Middle frontal gyrus (tissue), 1 donor: ENCODE measurements around the gene RAB1B.
"Not testable (repeated sequence)": the region's sequence is repeated elsewhere in the genome, so short reads cannot be mapped to it uniquely, and the experiment has no call there.

Experiments used
- DNase-seq: peaks from one replicate; pipeline ENCODE4 v3.0.0-alpha.2; 2015; ENCODE audit warnings: low spot score; ENCODE audit errors: extremely low spot score

Gene RAB1B

DNA sequence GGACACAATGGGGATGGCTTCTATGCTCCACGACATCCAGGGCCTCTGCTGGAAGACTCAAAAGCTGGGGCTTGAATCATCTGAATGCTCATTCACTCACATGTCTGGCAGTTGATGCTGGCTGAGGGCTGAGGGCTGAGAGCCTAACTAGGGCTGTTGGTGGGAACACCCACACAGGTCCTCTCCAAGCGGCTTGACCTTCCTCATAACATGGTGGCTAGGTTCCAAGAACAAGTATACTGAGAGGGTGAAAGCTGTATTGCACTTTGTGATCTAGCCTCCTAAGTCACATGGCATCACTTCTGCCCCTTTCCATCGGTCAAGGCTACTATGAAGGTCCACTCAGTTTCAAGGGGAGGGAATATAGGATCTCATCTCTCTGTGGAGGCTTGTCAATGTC lies 30.7 kb downstream of the RAB1B start:
- no peak for DNase-seq

- DNase-seq, result no peak
These were observed 34.2 kb downstream of the RAB1B start for GRCh38 chr11:66302656-66303055.

- no peak for DNase-seq
These were observed 41.0 kb downstream of the RAB1B start for GRCh38 chr11:66309475-66309874.

- DNase-seq, result no peak
These were observed 41.9 kb downstream of the RAB1B start for GRCh38 chr11:66310324-66310723.

DNA sequence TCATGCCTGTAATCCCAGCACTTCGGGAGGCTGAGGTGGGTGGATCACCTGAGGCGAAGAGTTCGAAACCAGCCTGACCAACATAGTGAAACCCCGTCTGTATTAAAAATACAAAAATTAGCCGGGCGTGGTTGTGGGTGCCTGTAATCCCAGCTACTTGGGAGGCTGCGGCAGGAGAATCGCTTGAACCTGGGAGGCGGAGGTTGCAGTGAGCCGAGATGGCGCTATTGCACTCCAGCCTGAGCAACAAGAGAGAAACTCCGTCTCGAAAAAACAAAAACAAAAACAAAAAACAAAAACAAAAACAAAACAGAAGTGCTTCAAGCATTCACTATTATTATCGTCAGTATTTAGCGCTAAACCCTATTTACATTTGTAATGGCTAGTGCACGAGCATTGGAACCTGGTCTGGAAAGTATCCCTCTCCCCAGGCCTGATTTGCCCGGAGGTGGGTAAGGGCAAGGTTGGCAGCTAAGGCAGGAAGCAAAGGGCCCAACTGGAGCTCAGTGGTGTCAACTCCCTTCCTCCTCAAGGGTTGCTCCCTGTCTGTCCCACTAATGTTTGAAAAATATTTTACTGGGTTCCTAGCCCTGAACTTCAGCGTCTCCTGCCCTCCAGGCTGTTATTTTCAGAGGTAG lies 42.5 kb downstream of the RAB1B start:
- not testable (repeated sequence) for DNase-seq

- DNase-seq, result no peak
These were observed 43.1 kb downstream of the RAB1B start for GRCh38 chr11:66311470-66311964.

DNA sequence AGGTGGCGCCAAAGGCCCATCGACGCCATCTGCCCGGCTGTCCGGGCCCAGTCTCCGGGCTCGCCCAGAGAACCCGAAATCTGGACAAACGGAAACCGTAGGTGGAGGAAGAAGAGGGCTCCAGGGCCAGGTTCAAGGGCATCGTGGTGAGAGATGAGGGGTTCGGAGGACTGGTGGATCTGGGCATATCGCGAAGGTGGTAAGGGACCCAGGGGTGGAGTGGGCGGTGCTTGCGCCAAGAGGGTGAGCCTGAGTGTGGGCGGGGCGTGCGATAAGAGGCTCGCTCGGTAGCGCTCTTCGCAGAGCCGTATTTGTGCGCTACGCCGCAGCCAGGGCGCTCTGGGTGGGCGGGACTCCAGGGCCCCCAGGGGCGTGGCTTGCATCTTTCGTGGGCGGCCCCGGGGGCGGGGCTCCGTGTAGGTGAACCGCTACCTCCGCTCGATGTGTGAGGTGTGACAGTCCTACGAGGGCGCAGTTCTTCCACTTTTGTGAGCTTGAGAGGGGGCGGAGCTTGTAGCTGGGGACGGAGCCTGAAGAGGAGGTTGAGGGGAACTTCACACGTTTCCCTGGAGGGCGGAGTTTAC lies 43.6 kb downstream of the RAB1B start:
- peak; percentile 38 for DNase-seq

GRCh38 chr11:66312549-66313320 lies 44.3 kb downstream of the RAB1B start:
- peak; percentile 85 for DNase-seq

DNA sequence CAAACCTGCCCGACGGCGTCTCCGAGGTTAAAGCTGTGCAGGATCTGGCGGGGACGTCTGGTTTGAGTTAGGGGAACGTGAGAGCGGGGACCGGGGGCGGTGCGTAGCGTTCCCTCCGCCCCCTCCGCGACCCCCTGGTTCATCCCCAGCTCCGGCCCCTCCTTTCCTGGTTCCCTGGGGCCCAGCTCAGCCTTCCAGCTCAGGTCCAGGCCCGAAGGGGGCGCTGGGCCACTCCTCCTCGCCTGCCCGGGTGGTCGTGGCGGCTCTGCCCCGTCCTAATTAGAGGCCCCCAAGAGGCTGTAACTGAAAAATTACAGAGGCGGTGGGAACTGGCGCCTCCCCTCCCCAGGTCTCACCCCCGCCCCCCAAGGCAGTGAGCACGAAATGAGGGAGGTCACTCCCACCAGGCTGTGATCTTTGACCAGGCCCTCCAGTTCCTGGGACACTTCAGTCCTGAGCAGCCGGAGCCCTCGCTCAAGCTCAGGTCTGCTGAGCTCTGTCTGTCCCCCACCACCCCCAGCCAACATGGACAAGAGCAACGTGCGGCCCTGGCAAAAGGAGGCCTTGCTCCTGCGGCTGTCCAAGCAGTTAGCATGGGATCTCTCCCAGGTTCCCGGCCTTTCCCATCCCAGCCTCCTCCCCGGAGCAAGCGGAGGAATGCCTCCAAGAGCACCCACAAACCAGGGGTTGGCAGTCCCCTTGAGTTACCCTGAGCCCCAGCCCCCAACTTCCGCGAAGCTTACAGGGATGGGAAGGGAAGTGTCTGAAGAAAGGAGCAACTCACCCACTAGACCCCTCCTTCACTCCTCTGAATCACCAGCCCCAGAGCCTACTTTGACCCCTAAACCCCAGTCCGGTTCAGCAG lies 45.1 kb downstream of the RAB1B start:
- DNase-seq, result no peak

GRCh38 chr11:66314186-66314501 lies 45.7 kb downstream of the RAB1B start:
- no peak for DNase-seq

GRCh38 chr11:66314561-66315497 lies 46.4 kb downstream of the RAB1B start:
- DNase-seq, result no peak

- DNase-seq, result no peak
These were observed 47.1 kb downstream of the RAB1B start for GRCh38 chr11:66315498-66315885.

GRCh38 chr11:66315921-66316811 lies 47.7 kb downstream of the RAB1B start:
- no peak for DNase-seq

DNA sequence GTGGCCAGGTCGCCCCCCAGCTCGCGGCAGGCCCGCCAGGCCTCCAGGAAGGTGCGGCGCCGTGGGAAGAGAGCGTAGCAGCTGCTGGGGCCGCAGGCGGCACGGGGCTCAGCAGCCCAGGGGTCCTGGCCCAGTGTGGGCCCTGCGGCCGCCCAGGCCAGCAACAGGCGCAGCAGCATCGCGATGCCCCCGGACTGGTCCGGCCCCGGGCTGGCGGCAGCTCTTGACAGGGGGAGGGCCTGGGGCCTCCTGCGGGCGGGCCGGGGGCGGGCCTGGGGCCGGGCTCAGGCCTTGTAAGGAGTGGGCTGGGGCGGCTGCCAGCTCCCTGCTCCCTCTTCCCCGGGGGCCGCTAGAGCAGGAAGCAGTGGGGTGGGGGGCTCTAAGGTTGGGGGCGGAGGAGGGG lies 48.4 kb downstream of the RAB1B start, which contains the start of gene CD248:
Gene CD248 (minus strand): TSS at position 196 of the 403 bp plus-strand sequence. CDS start 17 bp downstream, at position 179.
- DNase-seq, result no peak

GRCh38 chr11:66317322-66317722 lies 48.9 kb downstream of the RAB1B start:
- DNase-seq, result no peak

DNA sequence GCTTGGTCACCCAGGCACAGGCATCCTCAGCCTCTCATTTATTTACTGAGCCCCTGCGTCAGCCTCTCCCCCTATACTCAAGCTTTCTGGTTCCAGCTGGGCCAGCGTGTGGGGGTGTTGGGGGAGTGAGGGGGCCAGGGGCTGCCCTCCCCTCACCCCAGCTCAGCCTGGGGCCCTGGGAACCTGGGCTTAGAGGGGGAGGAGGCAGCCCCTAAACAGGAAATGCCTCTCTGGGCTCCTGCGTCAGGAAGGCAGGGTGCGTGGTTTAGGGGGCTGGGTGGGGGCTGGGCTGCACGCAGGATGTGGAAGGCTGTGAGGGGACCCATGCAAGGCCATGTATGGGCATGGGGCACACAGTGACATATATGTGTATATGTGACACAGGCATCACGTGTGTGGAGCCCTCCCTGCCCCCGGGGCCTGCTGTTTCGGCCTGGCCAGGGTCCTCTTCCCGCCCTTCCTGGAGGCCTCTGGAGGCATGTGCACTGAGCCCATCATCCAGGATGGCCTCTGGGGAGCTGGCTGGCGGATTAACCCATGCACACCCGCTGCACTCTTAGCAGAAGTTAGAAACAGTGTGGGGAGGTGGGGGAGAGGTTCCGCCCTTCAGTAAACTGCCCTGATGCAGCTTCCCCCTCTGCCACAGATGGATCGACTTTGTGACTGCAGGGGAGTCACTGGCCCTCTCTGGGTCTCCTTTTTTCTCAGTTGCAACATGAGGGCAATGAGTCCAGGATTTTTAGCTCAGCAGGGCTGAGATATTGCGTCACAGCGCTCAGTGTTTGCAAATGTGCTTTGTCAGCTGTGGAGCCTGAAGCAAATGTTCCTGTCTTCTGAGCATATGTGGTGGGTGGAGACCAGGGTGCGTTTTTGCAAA lies 49.5 kb downstream of the RAB1B start:
- no peak for DNase-seq

GRCh38 chr11:66318600-66318970 lies 50.1 kb downstream of the RAB1B start:
- no peak for DNase-seq

DNA sequence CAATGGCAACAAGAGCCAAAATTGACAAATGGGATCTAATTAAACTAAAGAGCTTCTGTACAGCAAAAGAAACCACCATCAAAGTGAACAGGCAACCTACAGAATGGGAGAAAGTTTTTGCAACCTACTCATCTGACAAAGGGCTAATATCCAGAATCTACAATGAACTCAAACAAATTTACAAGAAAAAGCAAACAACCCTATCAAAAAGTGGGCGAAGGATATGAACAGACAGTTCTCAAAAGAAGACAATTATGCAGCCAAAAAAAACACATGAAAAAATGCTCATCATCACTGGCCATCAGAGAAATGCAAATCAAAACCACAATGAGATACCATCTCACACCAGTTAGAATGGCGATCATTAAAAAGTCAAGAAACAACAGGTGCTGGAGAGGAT lies 51.9 kb downstream of the RAB1B start:
- DNase-seq, result not testable (repeated sequence)
